RWPE1 (cell line): Measurements from ENCODE around the gene LINGO3.

ENCODE experiments used
- CTCF ChIA-PET: fragments of 350-600 bp; sonication (Branson Sonifier 250); formaldehyde crosslinking; extraction: SDS; loops from one replicate; lab custom pipeline; 2021; lab: Yijun Ruan, JAX
- POLR2A ChIA-PET: fragments of 400-600 bp; formaldehyde crosslinking; extraction: SDS; loops from one replicate; lab custom pipeline; 2020; ENCODE audit warnings: antibody characterized with exemption; ENCODE audit not compliant: low non-redundant PET; lab: Yijun Ruan, JAX
- DNase-seq: peaks from one replicate; pipeline ENCODE4 v3.0.0; 2012; ENCODE audit warnings: low spot score
- H3K27ac ChIP-seq: fragments of 450-650 bp; 2 replicates; pipeline ENCODE4 v1.5.1; 2017
- CTCF ChIP-seq: fragments of 450-650 bp; conservative IDR thresholded peaks from 2 replicates; pipeline ENCODE4 v1.5.1; 2017; ENCODE audit warnings: low read depth, mild to moderate bottlenecking

The LINGO3 gene

GRCh38 chr19:2339644-2340310 is 31.8 kb upstream of the LINGO3 start:
- no peak for DNase-seq
- H3K27ac ChIP-seq: no peak overlapping the region
- TF ChIP-seq CTCF: no peak
- ChIA-PET CTCF (interaction anchor here (0.6 kb wide), 1 partner anchor 435 kb away, joined by 4 read pairs; no protein-coding TSS in a partner anchor), POLR2A (no interaction called here)

- H3K27ac ChIP-seq: no peak overlapping the region
- DNase-seq: no peak
- TF ChIP-seq CTCF: no peak
- POLR2A ChIA-PET: no interaction called here
- CTCF ChIA-PET: interaction anchor here (0.6 kb wide), 1 partner anchor 435 kb away, joined by 4 read pairs; no protein-coding TSS in a partner anchor
Measured at GRCh38 chr19:2338751-2339643, 31.0 kb upstream of the LINGO3 start.

- TF ChIP-seq CTCF: no peak
- no peak overlapping the region for H3K27ac ChIP-seq
- ChIA-PET POLR2A (no interaction called here), CTCF (interaction anchor here (0.6 kb wide), 1 partner anchor 270 kb away, joined by 4 read pairs; no protein-coding TSS in a partner anchor)
- DNase-seq: no peak
Measured at GRCh38 chr19:2338055-2338615, 30.2 kb upstream of the LINGO3 start.

GRCh38 chr19:2337329-2337707 is 29.4 kb upstream of the LINGO3 start:
- H3K27ac ChIP-seq: 0 out of 2 replicates have a peak overlapping the region, but pooled peaks have one; percentile 5
- DNase-seq: no peak
- TF ChIP-seq CTCF: no peak
- CTCF ChIA-PET: interaction anchor here (0.6 kb wide), 1 partner anchor 271 kb away, joined by 4 read pairs; no protein-coding TSS in a partner anchor
- POLR2A ChIA-PET: no interaction called here

GRCh38 chr19:2336528-2337328 is 28.8 kb upstream of the LINGO3 start:
- DNase-seq: no peak
- ChIA-PET POLR2A (no interaction called here), CTCF (no interaction called here)
- no peak for TF ChIP-seq CTCF
- H3K27ac ChIP-seq: peak overlapping the region; percentile 19; the same call in 1 of the 2 replicates
